GM12878 (cell line): ENCODE results near the gene BCAS3. TPM values are rescaled to one million over a fixed set of nuclear protein-coding genes. Genes with fewer than 3 reads are reported as not detected.

Experiments used
- ATAC-seq: fragments of 200-7000 bp; cut with Tn5 transposase; 3 replicates; pipeline ENCODE4 v1.9.1; 2020; ENCODE audit warnings: mild to moderate bottlenecking, moderate library complexity
- BruUV-seq: library from RNA; stranded (reverse); fragments of 400-500 nt; replicated peaks from 2 replicates; lab custom pipeline; 2021; lab: Mats Ljungman, UMichigan
- CTCF ChIA-PET: fragments of 300-600 bp; sonication (Branson Sonifier 250); formaldehyde crosslinking; extraction: SDS; loops from one replicate; lab custom pipeline; 2021; ENCODE audit warnings: inconsistent platforms; lab: Yijun Ruan, JAX
- POLR2A ChIA-PET: fragments of 350-600 bp; formaldehyde crosslinking; extraction: SDS; loops from one replicate; lab custom pipeline; 2021; ENCODE audit warnings: inconsistent platforms; lab: Charles Lee
- RAD21 ChIA-PET: fragments of 300-600 bp; sonication (Branson Sonifier 250); formaldehyde crosslinking; loops from one replicate; lab custom pipeline; 2023; ENCODE audit warnings: antibody characterized with exemption; ENCODE audit not compliant: unreplicated experiment; lab: Charles Lee
- SMC1A ChIA-PET: fragments of 300-600 bp; sonication (Branson Sonifier 250); formaldehyde crosslinking; loops from one replicate; lab custom pipeline; 2023; ENCODE audit not compliant: unreplicated experiment, uncharacterized antibody; lab: Charles Lee
- DNase-seq: peaks from one replicate; pipeline ENCODE4 v3.0.0-alpha.2; 2011; ENCODE audit warnings: low read depth, low spot score
- FAIRE-seq: peaks from 3 replicates; lab custom pipeline; 2011; peaks lifted over from hg19 to GRCh38; lab: Jason Lieb, UNC
- H2AFZ ChIP-seq: 2 replicates; pipeline ENCODE4 v1.6.0; 2011; ENCODE audit warnings: low read depth, low read length, control low read depth; ENCODE audit not compliant: control insufficient read depth
- H3K27ac ChIP-seq: 2 replicates; pipeline ENCODE4 v1.5.1; 2011; ENCODE audit warnings: control low read depth; ENCODE audit not compliant: control insufficient read depth, insufficient read depth
- H3K27me3 ChIP-seq, 2 experiments: replicated peaks in 1 of 2; 2 replicates each; pipeline versions ENCODE4 v1.6.0 to v1.6.1; 2011; ENCODE audit warnings: low read length in 1 of 2; ENCODE audit not compliant: control insufficient read depth in 2 of 2, insufficient read depth in 2 of 2
- H3K36me3 ChIP-seq, 2 experiments: 2 replicates each; pipeline ENCODE4 v1.5.1; 2011; ENCODE audit warnings: low read length in 1 of 2; ENCODE audit not compliant: control insufficient read depth in 2 of 2, insufficient read depth in 2 of 2
- H3K4me1 ChIP-seq: 2 replicates; pipeline ENCODE4 v1.6.1; 2011; ENCODE audit warnings: mild to moderate bottlenecking, low read length, moderate library complexity, mixed read lengths; ENCODE audit not compliant: control insufficient read depth, insufficient read depth
- H3K4me2 ChIP-seq: 2 replicates; pipeline ENCODE4 v1.6.0; 2011; ENCODE audit warnings: control low read depth; ENCODE audit not compliant: control insufficient read depth, insufficient read depth
- H3K4me3 ChIP-seq: fragments of 200-600 bp; sonication (generic); 2 replicates; pipeline ENCODE4 v1.5.1; 2016
- H3K79me2 ChIP-seq: 2 replicates; pipeline ENCODE4 v1.6.0; 2011; ENCODE audit warnings: low read length; ENCODE audit not compliant: control insufficient read depth, insufficient read depth
- H3K9ac ChIP-seq: 2 replicates; pipeline ENCODE4 v1.8.0; 2011; ENCODE audit warnings: low read length, control low read depth, mixed read lengths; ENCODE audit not compliant: control insufficient read depth, insufficient read depth
- H3K9me3 ChIP-seq: replicated peaks from 3 replicates; pipeline ENCODE4 v1.5.1; 2011; ENCODE audit warnings: mild to moderate bottlenecking, low read length; ENCODE audit not compliant: control insufficient read depth, insufficient read depth
- H4K20me1 ChIP-seq: 2 replicates; pipeline ENCODE4 v1.6.0; 2011; ENCODE audit not compliant: control insufficient read depth, insufficient read depth
- CBFB ChIP-seq: IDR thresholded peaks from 2 replicates; pipeline ENCODE4 v1.6.1; 2016; ENCODE audit warnings: antibody characterized with exemption, low read depth
- CHD2 ChIP-seq: IDR thresholded peaks from 2 replicates; pipeline ENCODE4 v1.6.1; 2011; ENCODE audit warnings: low read depth, low read length, improper control_type of control experiment, borderline replicate concordance
- EGR1 ChIP-seq, 2 experiments: IDR thresholded peaks; 1 replicate in 1 of 2; 2 replicates in 1 of 2; pipeline ENCODE4 v1.6.1; 2011 to 2012; ENCODE audit warnings: low read depth in 2 of 2, low read length in 2 of 2, borderline replicate concordance in 1 of 2, mild to moderate bottlenecking in 1 of 2, moderate library complexity in 1 of 2
- IRF4 ChIP-seq: IDR thresholded peaks from 2 replicates; pipeline ENCODE4 v1.6.1; 2011; ENCODE audit warnings: low read depth, low read length
- IRF5 ChIP-seq: fragments of 450-650 bp; IDR thresholded peaks from 2 replicates; pipeline ENCODE4 v1.6.1; 2017; ENCODE audit warnings: borderline replicate concordance
- MTA2 ChIP-seq: fragments of 450-650 bp; IDR thresholded peaks from 2 replicates; pipeline ENCODE4 v1.6.1; 2016; ENCODE audit warnings: low read depth, mild to moderate bottlenecking, moderate library complexity
- MYB ChIP-seq: fragments of 150-350 bp; IDR thresholded peaks from 2 replicates; pipeline ENCODE4 v1.6.1; 2014; ENCODE audit warnings: mild to moderate bottlenecking, low read depth, low read length, borderline replicate concordance
- NRF1 ChIP-seq: conservative IDR thresholded peaks from 2 replicates; pipeline ENCODE4 v1.6.1; 2011; ENCODE audit warnings: mild to moderate bottlenecking, low read depth, low read length, improper control_type of control experiment
- POLR2AphosphoS2 ChIP-seq: IDR thresholded peaks from 2 replicates; pipeline ENCODE4 v1.6.1; 2011; ENCODE audit warnings: low read depth, mild to moderate bottlenecking, low read length, improper control_type of control experiment, moderate library complexity
- SKIL ChIP-seq: fragments of 450-650 bp; IDR thresholded peaks from 2 replicates; pipeline ENCODE4 v1.6.1; 2017; ENCODE audit warnings: mild to moderate bottlenecking, low read depth, inconsistent platforms; ENCODE audit not compliant: poor library complexity, severe bottlenecking
- ZNF274 ChIP-seq: IDR thresholded peaks from one replicate; pipeline ENCODE4 v1.8.0; 2011; ENCODE audit not compliant: insufficient read length, insufficient read depth
- ZNF384 ChIP-seq: IDR thresholded peaks from 2 replicates; pipeline ENCODE4 v1.6.1; 2012; ENCODE audit warnings: low read depth, mild to moderate bottlenecking, low read length, improper control_type of control experiment, borderline replicate concordance
- WGBS: methylation state at CpG from one replicate; pipeline ENCODE4 v1.1.6; 2016; ENCODE audit warnings: low lambda C conversion rate; ENCODE audit not compliant: insufficient replicate concordance, insufficient coverage; ENCODE audit errors: missing lambda C conversion rate; 5-methylcytosine and 5-hydroxymethylcytosine counted together
- in situ Hi-C: fragments of 300-500 bp; cut with MboI; formaldehyde crosslinking; loops from 9 replicates; pipeline ENCODE4 v1.14.3; 2018; ENCODE audit warnings: mixed read lengths
- intact Hi-C: fragments of 100-400 bp; cut with micrococcal nuclease; formaldehyde crosslinking; loops from one replicate; pipeline ENCODE4 v1.14.2; 2022; ENCODE audit not compliant: unreplicated experiment
- polyA plus RNA-seq, 11 experiments: library from polyadenylated mRNA; depleted of rRNA in 4 of 11; unstranded in 6 of 11; stranded (reverse) in 5 of 11; fragments of >200 nt; fragmentation: Nextera tagmentation in 4 of 11; fragmentation: Illumina TruSeq in 1 of 11; extraction: Ambion mirVana in 4 of 11; extraction: Trizol in 1 of 11; gene quantifications; 1 replicate in 1 of 11; 2 replicates in 10 of 11; pipeline versions ENCODE4 v1.2.1 to v1.2.3, GENCODE V29; 2011 to 2016; ENCODE audit warnings: inconsistent platforms in 2 of 11, missing spikeins in 2 of 11, low read depth in 1 of 11
- total RNA-seq, 4 experiments: library from RNA; depleted of rRNA in 3 of 4; stranded (reverse); fragments of >200 nt in 3 of 4; fragmentation: Illumina TruSeq in 1 of 4; extraction: Trizol in 1 of 4; gene quantifications; 2 replicates each; pipeline versions ENCODE4 v1.2.1 to v1.2.3, GENCODE V29; 2013 to 2021

BCAS3 gene
- total and polyA plus RNA-seq, 10 of the 15 experiments (the other 5 are each of a cell fraction or from before 2014, with no cell fraction given), result 2.1 to 11.0 (median 6.6) TPM

GRCh38 chr17:61167075-61167474 is 489.4 kb downstream of the BCAS3 start:
- no peaks in the 10 kb centered on the region for H3K27me3 ChIP-seq
- TF ChIP-seq CBFB, result no peak
- TF ChIP-seq CHD2, result no peak
- TF ChIP-seq IRF4, result no peak
- TF ChIP-seq IRF5, result no peak
- TF ChIP-seq POLR2AphosphoS2, result no peak
- no peak for TF ChIP-seq ZNF384
- TF ChIP-seq EGR1 (IDR thresholded peaks at IDR 0.05; ENCODE audit: borderline replicate concordance in 1 of 2, low read depth in 2 of 2, low read length in 2 of 2), result no peak
- TF ChIP-seq ZNF274, result no peak
- no peak for TF ChIP-seq SKIL
- no peak for TF ChIP-seq NRF1
- no peak for TF ChIP-seq MTA2
- no peak for TF ChIP-seq MYB
- H3K27ac ChIP-seq, result no peak overlapping the region
- H3K4me2 ChIP-seq, result no peak overlapping the region
- in situ Hi-C loops (no loop called here), intact Hi-C loops (no loop called here)
- no peaks in the 10 kb centered on the region for H3K9me3 ChIP-seq
- BruUV-seq, result no TSS peak
- no peaks in the 10 kb centered on the region for H4K20me1 ChIP-seq
- ATAC-seq (no peak), DNase-seq (no peak), FAIRE-seq (no peak)
- ChIA-PET CTCF (interaction anchor here (1.3 kb wide), 1 partner anchor 15 kb away, joined by 4 read pairs; no protein-coding TSS in a partner anchor), POLR2A (no interaction called here), RAD21 (no interaction called here), SMC1A (interaction anchor here (0.6 kb wide), 1 partner anchor 41 kb away, joined by 3 read pairs; no protein-coding TSS in a partner anchor)
- H3K4me3 ChIP-seq, result no peak overlapping the region
- no peaks in the 10 kb centered on the region for H3K36me3 ChIP-seq
- H2AFZ ChIP-seq, result no peak overlapping the region
- no peak overlapping the region for H3K9ac ChIP-seq
- 0% methylated on average over 1 of the region's 1 CpG for WGBS
- no peaks in the 10 kb centered on the region for H3K4me1 ChIP-seq
- no peaks in the 10 kb centered on the region for H3K79me2 ChIP-seq
